Smooth muscle cell (in vitro differentiated cells): Measurements from ENCODE around the gene GBX1. TPM values are rescaled to one million over a fixed set of nuclear protein-coding genes. Genes with fewer than 3 reads are reported as not detected.

ENCODE experiments used
- DNase-seq: peaks from one replicate; lab custom pipeline; 2025; ENCODE audit not compliant: unreplicated experiment; lab: John Stamatoyannopoulos, UW
- H2AFZ ChIP-seq: fragments of 200-600 bp; sonication (generic); 2 replicates; pipeline ENCODE4 v1.6.0; 2016; ENCODE audit warnings: antibody characterized with exemption, low read depth, mild to moderate bottlenecking
- H3F3A ChIP-seq: fragments of 200-600 bp; sonication (generic); 2 replicates; pipeline ENCODE4 v1.6.0; 2017; ENCODE audit warnings: antibody characterized with exemption, low read depth
- H3K27ac ChIP-seq: fragments of 200-600 bp; sonication (generic); 2 replicates; pipeline ENCODE4 v1.5.1; 2016; ENCODE audit warnings: low read depth, mild to moderate bottlenecking
- H3K27me3 ChIP-seq: fragments of 200-600 bp; sonication (generic); 2 replicates; pipeline ENCODE4 v1.6.1; 2016; ENCODE audit warnings: low read depth, mild to moderate bottlenecking
- H3K36me3 ChIP-seq: fragments of 200-600 bp; sonication (generic); 2 replicates; pipeline ENCODE4 v1.5.1; 2016; ENCODE audit warnings: low read depth
- H3K4me1 ChIP-seq: fragments of 200-600 bp; sonication (generic); 2 replicates; pipeline ENCODE4 v1.5.1; 2016; ENCODE audit warnings: low read depth
- H3K4me2 ChIP-seq: fragments of 200-600 bp; sonication (generic); 2 replicates; pipeline ENCODE4 v1.6.0; 2016; ENCODE audit warnings: mild to moderate bottlenecking
- H3K4me3 ChIP-seq: fragments of 200-600 bp; sonication (generic); 2 replicates; pipeline ENCODE4 v1.5.1; 2016; ENCODE audit warnings: mild to moderate bottlenecking
- H3K79me2 ChIP-seq: fragments of 200-600 bp; sonication (generic); 2 replicates; pipeline ENCODE4 v1.6.0; 2016; ENCODE audit warnings: low read depth, mild to moderate bottlenecking
- H3K9ac ChIP-seq: fragments of 200-600 bp; sonication (generic); 2 replicates; pipeline ENCODE4 v1.6.0; 2016; ENCODE audit warnings: low read depth
- H3K9me3 ChIP-seq: fragments of 200-600 bp; sonication (generic); replicated peaks from 2 replicates; pipeline ENCODE4 v1.5.1; 2016; ENCODE audit warnings: low read depth
- H4K20me1 ChIP-seq: fragments of 200-600 bp; sonication (generic); 2 replicates; pipeline ENCODE4 v1.6.0; 2016; ENCODE audit warnings: low read depth
- WGBS: methylation state at CpG from one replicate; pipeline ENCODE4 v1.1.7; 2016; ENCODE audit warnings: low lambda C conversion rate; 5-methylcytosine and 5-hydroxymethylcytosine counted together
- polyA plus RNA-seq: library from polyadenylated mRNA; unstranded; fragments of >200 nt; fragmentation: Nextera tagmentation; extraction: Ambion mirVana; gene quantifications from 2 replicates; pipeline ENCODE4 v1.2.1, GENCODE V29; 2016
- total RNA-seq: library from RNA; depleted of rRNA; stranded (reverse); fragments of >200 nt; gene quantifications from 2 replicates; pipeline ENCODE4 v1.2.3, GENCODE V29; 2014
- TF ChIP-seq, protein P1 (sequence below): fragments of 200-600 bp; sonication (generic); IDR thresholded peaks from 2 replicates; pipeline ENCODE4 v1.5.1; 2017; ENCODE audit warnings: borderline replicate concordance, mild to moderate bottlenecking, antibody characterized with exemption; ENCODE audit not compliant: insufficient read depth, poor library complexity, severe bottlenecking

The GBX1 gene
- total and polyA plus RNA-seq, 2 experiments from 2014 or later = not detected

DNA sequence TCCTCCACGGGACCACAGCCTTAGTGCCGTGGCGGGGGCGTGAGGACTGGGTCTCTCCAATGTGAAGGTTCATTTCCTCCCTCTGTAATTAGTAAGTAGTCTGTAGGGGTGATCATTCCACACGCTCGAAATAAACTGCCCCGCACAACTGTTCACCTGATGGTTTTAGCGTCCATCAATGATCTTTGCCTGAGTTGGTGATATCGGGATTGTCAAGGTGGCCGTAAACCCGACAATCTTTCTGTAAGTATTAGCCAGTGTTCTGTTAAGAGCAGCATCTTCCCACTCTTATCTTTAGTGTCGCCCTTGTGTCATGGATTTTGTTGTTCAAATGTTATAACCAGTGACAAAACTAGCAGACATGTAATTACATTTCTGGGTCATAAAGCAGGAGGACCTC lies 63.5 kb downstream of the GBX1 start:
- H3K27me3 ChIP-seq = no peaks in the 10 kb centered on the region
- H3K79me2 ChIP-seq = peaks cover 71% of the 10 kb centered on the region
- H3K4me1 ChIP-seq = no peaks in the 10 kb centered on the region
- no peak overlapping the region for H2AFZ ChIP-seq
- TF ChIP-seq, protein P1, sequence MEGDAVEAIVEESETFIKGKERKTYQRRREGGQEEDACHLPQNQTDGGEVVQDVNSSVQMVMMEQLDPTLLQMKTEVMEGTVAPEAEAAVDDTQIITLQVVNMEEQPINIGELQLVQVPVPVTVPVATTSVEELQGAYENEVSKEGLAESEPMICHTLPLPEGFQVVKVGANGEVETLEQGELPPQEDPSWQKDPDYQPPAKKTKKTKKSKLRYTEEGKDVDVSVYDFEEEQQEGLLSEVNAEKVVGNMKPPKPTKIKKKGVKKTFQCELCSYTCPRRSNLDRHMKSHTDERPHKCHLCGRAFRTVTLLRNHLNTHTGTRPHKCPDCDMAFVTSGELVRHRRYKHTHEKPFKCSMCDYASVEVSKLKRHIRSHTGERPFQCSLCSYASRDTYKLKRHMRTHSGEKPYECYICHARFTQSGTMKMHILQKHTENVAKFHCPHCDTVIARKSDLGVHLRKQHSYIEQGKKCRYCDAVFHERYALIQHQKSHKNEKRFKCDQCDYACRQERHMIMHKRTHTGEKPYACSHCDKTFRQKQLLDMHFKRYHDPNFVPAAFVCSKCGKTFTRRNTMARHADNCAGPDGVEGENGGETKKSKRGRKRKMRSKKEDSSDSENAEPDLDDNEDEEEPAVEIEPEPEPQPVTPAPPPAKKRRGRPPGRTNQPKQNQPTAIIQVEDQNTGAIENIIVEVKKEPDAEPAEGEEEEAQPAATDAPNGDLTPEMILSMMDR = no peak
- H3K9ac ChIP-seq = no peak overlapping the region
- H3K27ac ChIP-seq = no peak overlapping the region
- no peak overlapping the region for H3K4me3 ChIP-seq
- no peak overlapping the region for H3K4me2 ChIP-seq
- WGBS = 79% methylated on average over 12 of the region's 12 CpGs
- H3K9me3 ChIP-seq = no peaks in the 10 kb centered on the region
- H3K36me3 ChIP-seq = no peaks in the 10 kb centered on the region
- H4K20me1 ChIP-seq = peaks cover 90% of the 10 kb centered on the region
- peaks cover 4% of the 10 kb centered on the region for H3F3A ChIP-seq
- DNase-seq = no peak

DNA sequence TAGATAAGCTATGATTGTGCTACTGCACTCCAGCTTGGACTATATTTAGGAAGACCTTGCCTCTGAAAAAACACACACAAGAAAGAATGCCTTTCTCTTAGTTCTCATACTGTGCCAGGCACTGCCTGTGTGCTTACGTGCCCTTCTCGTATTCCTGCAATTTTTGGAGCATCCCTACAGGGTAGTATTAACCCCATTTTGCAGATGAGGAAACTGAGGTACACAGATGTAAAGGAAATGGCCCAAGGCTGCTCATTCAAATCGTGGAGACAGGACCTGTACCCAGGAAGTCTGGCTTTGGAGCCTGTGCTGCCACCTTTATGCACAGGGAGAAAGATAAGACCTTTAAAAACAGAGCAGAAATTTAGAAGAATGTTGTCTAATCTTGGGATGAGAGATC lies 64.5 kb downstream of the GBX1 start:
- Histone ChIP-seq H3F3A (no peaks in the 10 kb centered on the region), H3K36me3 (no peaks in the 10 kb centered on the region), H2AFZ (no peak overlapping the region), H4K20me1 (peaks cover 91% of the 10 kb centered on the region), H3K4me2 (no peak overlapping the region), H3K9ac (no peak overlapping the region), H3K27ac (no peak overlapping the region), H3K27me3 (no peaks in the 10 kb centered on the region), H3K4me3 (no peak overlapping the region), H3K9me3 (no peaks in the 10 kb centered on the region), H3K79me2 (peaks cover 72% of the 10 kb centered on the region), H3K4me1 (no peaks in the 10 kb centered on the region)
- TF ChIP-seq, protein P1 = no peak
- WGBS = 93% methylated on average over 3 of the region's 3 CpGs
- no peak for DNase-seq

DNA sequence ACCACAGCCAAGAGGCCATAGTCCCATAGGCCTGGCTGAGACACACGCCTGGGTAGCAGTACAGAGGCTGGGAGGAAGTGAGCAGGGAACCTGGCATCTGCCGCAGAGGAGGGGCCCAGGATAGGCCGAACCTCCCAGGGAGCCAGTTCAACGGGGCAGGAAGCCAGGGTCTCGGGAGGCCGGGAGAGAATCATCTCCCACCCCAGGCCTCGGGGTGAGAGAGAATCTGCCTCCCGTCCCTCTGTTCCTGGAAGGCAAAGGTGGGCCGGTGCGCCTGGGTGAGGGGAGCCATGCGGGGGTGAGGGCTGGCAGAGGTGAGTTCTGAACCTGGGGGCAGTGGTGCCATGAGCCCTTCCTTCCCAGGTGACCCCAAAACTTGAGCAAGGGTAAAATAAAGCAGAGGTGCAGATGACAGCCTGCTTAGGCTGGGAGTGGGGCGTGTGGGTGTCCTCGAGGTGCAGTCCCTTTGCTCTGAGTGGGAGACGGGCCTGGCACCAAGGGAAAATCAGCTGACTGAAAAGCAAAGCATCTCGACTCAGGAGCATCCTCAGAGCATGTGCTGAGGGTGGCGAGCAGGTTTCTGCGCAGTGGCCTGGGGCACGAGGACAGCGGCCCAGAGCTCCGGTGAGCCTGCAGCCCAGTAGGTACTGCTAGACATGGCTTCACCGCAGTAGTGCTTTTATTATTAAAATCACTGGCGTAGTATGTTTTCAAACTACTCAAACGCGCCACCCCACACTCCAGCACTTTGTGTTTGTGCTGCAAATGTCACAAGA lies 65.7 kb downstream of the GBX1 start:
- H3K27me3 ChIP-seq = no peaks in the 10 kb centered on the region
- no peaks in the 10 kb centered on the region for H3F3A ChIP-seq
- no peaks in the 10 kb centered on the region for H3K36me3 ChIP-seq
- H2AFZ ChIP-seq = no peak overlapping the region
- TF ChIP-seq, protein P1 = no peak
- H3K4me1 ChIP-seq = no peaks in the 10 kb centered on the region
- WGBS = 94% methylated on average over 24 of the region's 24 CpGs
- peaks cover 91% of the 10 kb centered on the region for H4K20me1 ChIP-seq
- no peak overlapping the region for H3K9ac ChIP-seq
- H3K27ac ChIP-seq = no peak overlapping the region
- H3K79me2 ChIP-seq = peaks cover 77% of the 10 kb centered on the region
- no peak for DNase-seq
- no peak overlapping the region for H3K4me3 ChIP-seq
- H3K9me3 ChIP-seq = no peaks in the 10 kb centered on the region
- H3K4me2 ChIP-seq = no peak overlapping the region

DNA sequence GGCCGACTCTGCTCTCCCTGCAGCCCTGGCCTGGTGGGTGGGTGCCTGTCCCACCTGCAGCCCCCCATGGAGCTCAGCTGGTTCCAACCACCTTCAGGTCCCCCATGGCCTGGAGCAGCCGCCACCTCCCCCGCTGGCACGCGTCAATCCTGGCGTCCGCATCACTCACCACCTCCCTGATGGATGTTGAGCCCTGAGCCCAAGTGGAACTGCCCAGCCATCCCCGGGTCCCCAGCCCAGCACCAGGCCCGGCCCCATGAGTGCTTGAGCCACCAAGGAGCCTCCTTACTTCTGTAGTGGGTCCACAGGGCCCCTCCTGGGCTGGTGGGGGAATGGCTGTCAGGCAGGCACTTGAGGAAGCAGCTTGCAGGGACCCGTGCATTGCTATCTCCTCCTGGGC lies 66.6 kb downstream of the GBX1 start:
- WGBS = 93% methylated on average over 10 of the region's 10 CpGs
- TF ChIP-seq, protein P1 = no peak
- no peak overlapping the region for H2AFZ ChIP-seq
- H3K4me2 ChIP-seq = no peak overlapping the region
- peaks cover 94% of the 10 kb centered on the region for H4K20me1 ChIP-seq
- no peak overlapping the region for H3K4me3 ChIP-seq
- no peak for DNase-seq
- no peaks in the 10 kb centered on the region for H3K4me1 ChIP-seq
- no peaks in the 10 kb centered on the region for H3F3A ChIP-seq
- peaks cover 77% of the 10 kb centered on the region for H3K79me2 ChIP-seq
- H3K27me3 ChIP-seq = no peaks in the 10 kb centered on the region
- no peak overlapping the region for H3K27ac ChIP-seq
- no peaks in the 10 kb centered on the region for H3K9me3 ChIP-seq
- H3K36me3 ChIP-seq = no peaks in the 10 kb centered on the region
- no peak overlapping the region for H3K9ac ChIP-seq
